ENCODE measurements around the gene HS1BP3.

GRCh38 chr2:20635675-20636584, 15.0 kb downstream of the HS1BP3 start:
- TF ChIP-seq CTCF (IDR thresholded peaks at IDR 0.05) (peak; percentile 90 to 98 (median 94)), EP300 (IDR thresholded peaks at IDR 0.05) (peak in 1 of 4 donors; percentile 57), POLR2A (IDR thresholded peaks at IDR 0.05) (no peak)

All from upper lobe of left lung (tissue), 4 donors.